ENCODE data around the gene TMTC2.

Gene TMTC2

DNA sequence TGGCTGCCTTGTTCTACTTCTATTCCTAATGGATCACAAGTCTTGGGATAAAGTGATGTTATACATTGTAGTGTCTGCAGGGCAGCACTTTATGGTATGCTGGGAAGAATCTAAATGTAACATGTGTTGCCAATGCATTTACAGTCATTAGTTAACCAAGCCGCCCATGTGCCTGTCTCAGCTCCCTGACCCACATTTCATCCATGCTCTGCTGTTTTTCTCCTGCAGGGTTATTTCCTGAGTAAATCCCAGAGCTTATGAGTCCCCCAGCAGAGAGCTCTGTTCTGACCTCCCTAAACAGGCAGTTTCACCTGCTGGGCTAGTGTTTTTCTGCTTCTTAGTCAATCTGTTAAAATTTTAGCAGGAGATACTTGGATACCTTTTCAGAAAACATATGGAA lies 4.4 kb upstream of the TMTC2 start:
- H3K4me3 ChIP-seq (ENCODE audit: severe bottlenecking): no peak overlapping the region
- DNase-seq (ENCODE audit: low spot score) (no peak), ATAC-seq (ENCODE audit: low read depth) (no peak)
- H3K27ac ChIP-seq (ENCODE audit: poor library complexity, severe bottlenecking): no peak overlapping the region
- H3K27me3 ChIP-seq (ENCODE audit: insufficient read depth, poor library complexity, severe bottlenecking): no peaks in the 10 kb centered on the region
- TF ChIP-seq, protein P1, sequence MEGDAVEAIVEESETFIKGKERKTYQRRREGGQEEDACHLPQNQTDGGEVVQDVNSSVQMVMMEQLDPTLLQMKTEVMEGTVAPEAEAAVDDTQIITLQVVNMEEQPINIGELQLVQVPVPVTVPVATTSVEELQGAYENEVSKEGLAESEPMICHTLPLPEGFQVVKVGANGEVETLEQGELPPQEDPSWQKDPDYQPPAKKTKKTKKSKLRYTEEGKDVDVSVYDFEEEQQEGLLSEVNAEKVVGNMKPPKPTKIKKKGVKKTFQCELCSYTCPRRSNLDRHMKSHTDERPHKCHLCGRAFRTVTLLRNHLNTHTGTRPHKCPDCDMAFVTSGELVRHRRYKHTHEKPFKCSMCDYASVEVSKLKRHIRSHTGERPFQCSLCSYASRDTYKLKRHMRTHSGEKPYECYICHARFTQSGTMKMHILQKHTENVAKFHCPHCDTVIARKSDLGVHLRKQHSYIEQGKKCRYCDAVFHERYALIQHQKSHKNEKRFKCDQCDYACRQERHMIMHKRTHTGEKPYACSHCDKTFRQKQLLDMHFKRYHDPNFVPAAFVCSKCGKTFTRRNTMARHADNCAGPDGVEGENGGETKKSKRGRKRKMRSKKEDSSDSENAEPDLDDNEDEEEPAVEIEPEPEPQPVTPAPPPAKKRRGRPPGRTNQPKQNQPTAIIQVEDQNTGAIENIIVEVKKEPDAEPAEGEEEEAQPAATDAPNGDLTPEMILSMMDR (IDR thresholded peaks at IDR 0.05; ENCODE audit: poor library complexity, severe bottlenecking): no peak
- H3K36me3 ChIP-seq (ENCODE audit: low read depth): no peaks in the 10 kb centered on the region
- H3K9me3 ChIP-seq (ENCODE audit: severe bottlenecking): no peaks in the 10 kb centered on the region
- no peaks in the 10 kb centered on the region for H3K4me1 ChIP-seq (ENCODE audit: insufficient read depth, poor library complexity, severe bottlenecking)

DNA sequence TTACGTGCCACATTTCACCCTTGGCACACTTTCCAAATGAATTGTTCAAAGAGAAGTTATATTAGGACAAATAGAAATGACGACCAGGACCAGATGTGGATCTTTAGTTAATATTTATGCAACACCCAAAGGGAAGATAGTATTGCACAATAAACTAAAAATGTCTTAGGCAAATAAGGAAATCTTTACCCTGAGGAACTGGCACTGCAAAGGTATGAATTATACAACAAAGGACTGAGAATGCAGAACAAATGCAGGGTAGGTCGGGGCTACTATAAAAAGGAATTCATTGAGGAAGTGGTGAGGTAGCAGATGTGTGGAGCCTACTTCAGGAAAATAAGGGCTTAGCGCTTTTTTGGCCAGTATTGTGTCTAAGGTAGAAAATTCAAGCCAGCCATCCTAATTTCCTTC lies 3.9 kb upstream of the TMTC2 start:
- TF ChIP-seq, protein P1 (IDR thresholded peaks at IDR 0.05; ENCODE audit: poor library complexity, severe bottlenecking): no peak
- H3K4me1 ChIP-seq (ENCODE audit: insufficient read depth, poor library complexity, severe bottlenecking): no peaks in the 10 kb centered on the region
- H3K9me3 ChIP-seq (ENCODE audit: severe bottlenecking): no peaks in the 10 kb centered on the region
- H3K4me3 ChIP-seq (ENCODE audit: severe bottlenecking): no peak overlapping the region
- no peaks in the 10 kb centered on the region for H3K27me3 ChIP-seq (ENCODE audit: insufficient read depth, poor library complexity, severe bottlenecking)
- H3K36me3 ChIP-seq (ENCODE audit: low read depth): no peaks in the 10 kb centered on the region
- ATAC-seq (ENCODE audit: low read depth): no peak
- H3K27ac ChIP-seq (ENCODE audit: poor library complexity, severe bottlenecking): no peak overlapping the region
- DNase-seq (ENCODE audit: low spot score): no peak

DNA sequence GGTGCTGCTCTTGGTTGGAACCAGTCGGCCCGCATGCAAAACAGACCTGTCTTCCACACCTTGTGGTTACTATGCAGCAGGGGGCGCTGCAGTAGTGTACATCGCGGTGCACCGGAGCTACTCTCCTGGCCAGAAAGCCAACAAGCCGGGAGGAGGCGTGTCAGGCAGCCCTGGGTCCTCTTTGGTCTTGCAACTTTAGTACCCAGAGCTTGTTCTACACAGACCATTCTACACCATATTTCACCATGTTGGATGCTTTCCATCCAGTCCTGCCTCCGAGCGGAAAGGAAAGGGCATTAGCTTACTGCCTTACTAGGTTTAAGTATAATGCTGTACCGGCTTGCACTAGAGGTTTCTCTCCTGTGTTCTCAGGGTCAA lies 927 bp upstream of the TMTC2 start:
- Histone ChIP-seq H3K27me3 (ENCODE audit: insufficient read depth, poor library complexity, severe bottlenecking) (no peaks in the 10 kb centered on the region), H3K9me3 (ENCODE audit: severe bottlenecking) (no peaks in the 10 kb centered on the region), H3K36me3 (ENCODE audit: low read depth) (no peaks in the 10 kb centered on the region), H3K4me3 (ENCODE audit: severe bottlenecking) (peak overlapping the region; percentile 74), H3K4me1 (ENCODE audit: insufficient read depth, poor library complexity, severe bottlenecking) (no peaks in the 10 kb centered on the region), H3K27ac (ENCODE audit: poor library complexity, severe bottlenecking) (peak overlapping the region; percentile 58)
- peak; percentile 69 for ATAC-seq (ENCODE audit: low read depth)
- peak; percentile 93 for DNase-seq (ENCODE audit: low spot score)
- TF ChIP-seq, protein P1 (IDR thresholded peaks at IDR 0.05; ENCODE audit: poor library complexity, severe bottlenecking): peak; percentile 91

DNA sequence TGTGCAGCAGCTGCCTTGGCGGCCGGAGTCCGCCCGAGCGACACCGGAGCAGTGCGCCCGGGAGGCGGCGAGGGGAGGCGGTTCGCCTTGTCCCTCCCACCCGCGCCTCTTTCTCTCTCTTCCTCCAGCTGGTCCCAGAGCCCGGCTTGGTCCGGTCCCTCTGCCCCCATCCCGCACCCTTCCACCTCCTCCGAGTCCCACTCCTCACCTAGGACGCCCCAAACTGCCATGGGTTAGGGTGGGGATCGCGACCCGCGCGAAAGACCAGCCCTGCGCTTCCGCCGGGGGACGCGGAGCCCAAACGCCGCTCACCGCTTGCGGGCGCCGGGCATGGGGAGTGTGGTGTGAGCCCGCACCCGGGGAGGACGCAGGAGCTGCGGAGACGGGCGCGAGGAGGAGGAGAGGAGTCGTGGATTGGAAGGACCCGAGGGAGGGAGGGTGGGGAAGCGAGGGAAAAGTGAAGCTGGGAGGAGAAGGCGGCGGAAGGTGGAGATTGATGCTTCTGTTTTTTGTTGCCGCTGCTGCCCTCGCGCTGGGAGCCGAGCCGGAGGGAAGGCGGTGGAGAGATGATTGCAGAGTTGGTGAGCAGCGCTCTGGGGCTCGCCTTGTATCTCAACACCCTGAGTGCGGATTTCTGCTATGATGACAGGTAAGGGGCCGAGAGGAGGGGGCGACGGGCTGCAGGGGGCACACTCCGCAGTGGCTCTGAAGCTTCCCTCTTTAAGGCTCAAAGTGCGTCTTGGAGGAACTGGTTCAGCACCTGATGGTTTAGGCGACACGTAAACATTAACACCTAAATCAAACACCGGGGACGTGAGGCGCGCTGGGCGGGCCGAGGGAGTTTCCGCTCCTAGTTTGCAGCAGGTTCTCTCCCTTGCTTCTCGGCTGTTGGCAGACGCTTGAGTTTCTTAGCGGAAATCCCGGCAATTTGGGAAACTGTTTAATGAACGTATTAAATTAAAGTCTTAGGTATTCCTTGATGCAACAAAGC lies 610 bp downstream of the TMTC2 start:
- Histone ChIP-seq H3K9me3 (ENCODE audit: severe bottlenecking) (no peaks in the 10 kb centered on the region), H3K4me1 (ENCODE audit: insufficient read depth, poor library complexity, severe bottlenecking) (no peaks in the 10 kb centered on the region), H3K36me3 (ENCODE audit: low read depth) (no peaks in the 10 kb centered on the region), H3K27ac (ENCODE audit: poor library complexity, severe bottlenecking) (peak overlapping the region; percentile 58), H3K27me3 (ENCODE audit: insufficient read depth, poor library complexity, severe bottlenecking) (no peaks in the 10 kb centered on the region), H3K4me3 (ENCODE audit: severe bottlenecking) (peak overlapping the region; percentile 74)
- ATAC-seq (ENCODE audit: low read depth) (peak; percentile 51), DNase-seq (ENCODE audit: low spot score) (peak; percentile 50)
- TF ChIP-seq, protein P1 (IDR thresholded peaks at IDR 0.05; ENCODE audit: poor library complexity, severe bottlenecking): no peak

DNA sequence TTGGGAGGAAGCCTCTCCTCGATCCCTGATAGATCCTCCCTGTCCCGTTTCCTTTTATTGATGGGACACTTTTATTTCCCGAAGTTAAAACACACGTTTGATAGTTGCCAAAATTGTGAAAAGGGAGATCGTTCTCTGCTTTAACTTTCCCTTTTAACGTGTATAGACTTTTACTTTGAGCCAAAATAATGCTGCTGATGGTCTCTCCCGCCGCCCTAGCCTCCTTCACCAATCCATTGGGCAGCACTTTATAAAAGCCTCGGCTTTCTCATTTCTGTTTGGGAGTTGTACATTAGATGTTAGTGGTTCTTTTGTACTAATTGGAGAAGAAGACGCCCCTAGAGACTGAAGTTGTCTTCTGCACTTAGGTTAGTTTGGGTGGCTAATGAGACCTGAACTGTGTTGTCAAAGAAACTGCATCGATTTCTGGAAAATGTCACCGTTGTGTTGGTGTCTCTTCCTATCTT lies 1.4 kb downstream of the TMTC2 start:
- H3K27me3 ChIP-seq (ENCODE audit: insufficient read depth, poor library complexity, severe bottlenecking): no peaks in the 10 kb centered on the region
- peak overlapping the region; percentile 58 for H3K27ac ChIP-seq (ENCODE audit: poor library complexity, severe bottlenecking)
- ATAC-seq (ENCODE audit: low read depth) (no peak), DNase-seq (ENCODE audit: low spot score) (no peak)
- peak overlapping the region; percentile 74 for H3K4me3 ChIP-seq (ENCODE audit: severe bottlenecking)
- H3K9me3 ChIP-seq (ENCODE audit: severe bottlenecking): no peaks in the 10 kb centered on the region
- TF ChIP-seq, protein P1 (IDR thresholded peaks at IDR 0.05; ENCODE audit: poor library complexity, severe bottlenecking): no peak
- H3K36me3 ChIP-seq (ENCODE audit: low read depth): no peaks in the 10 kb centered on the region
- no peaks in the 10 kb centered on the region for H3K4me1 ChIP-seq (ENCODE audit: insufficient read depth, poor library complexity, severe bottlenecking)
